ENCODE data around the gene OBSCN.
"Not testable (repeated sequence)": the region's sequence is repeated elsewhere in the genome, so short reads cannot be mapped to it uniquely, and the experiment has no call there.

Gene OBSCN

GRCh38 chr1:228210712-228211530, 3.1 kb downstream of the OBSCN start:
- in situ Hi-C loops (cut with HindIII; ENCODE audit: low sequenced_read_pairs), result loop anchor here (5.0 kb wide), 1 partner anchor 104 kb away; the partner anchor contains the start of gene MRPL55

- in situ Hi-C loops (cut with HindIII; ENCODE audit: low sequenced_read_pairs), result loop anchor here (5.0 kb wide), 1 partner anchor 104 kb away; the partner anchor contains the start of gene MRPL55
These were observed 3.9 kb downstream of the OBSCN start for GRCh38 chr1:228211531-228212414.

- in situ Hi-C loops (cut with HindIII; ENCODE audit: low sequenced_read_pairs), result loop anchor here (5.0 kb wide), 1 partner anchor 105 kb away; the partner anchor contains the start of gene MRPL55
These were observed 4.6 kb downstream of the OBSCN start for GRCh38 chr1:228212415-228212965.

GRCh38 chr1:228212966-228213844, 5.4 kb downstream of the OBSCN start:
- in situ Hi-C loops (cut with HindIII; ENCODE audit: low sequenced_read_pairs), result loop anchor here (5.0 kb wide), 1 partner anchor 106 kb away; the partner anchor contains the start of gene MRPL55

GRCh38 chr1:228213917-228214808, 6.3 kb downstream of the OBSCN start:
- in situ Hi-C loops (cut with HindIII; ENCODE audit: low sequenced_read_pairs), result loop anchor here (5.0 kb wide), 1 partner anchor 107 kb away; the partner anchor contains the start of gene MRPL55

- in situ Hi-C loops (cut with HindIII; ENCODE audit: low sequenced_read_pairs), result loop anchor here (5.0 kb wide), 1 partner anchor 108 kb away; the partner anchor contains the start of gene MRPL55
These were observed 7.2 kb downstream of the OBSCN start for GRCh38 chr1:228214921-228215662.

- in situ Hi-C loops (cut with HindIII; ENCODE audit: low sequenced_read_pairs), result no loop called here
These were observed 7.8 kb downstream of the OBSCN start for GRCh38 chr1:228215663-228216116.

GRCh38 chr1:228216371-228217320, 8.8 kb downstream of the OBSCN start:
- in situ Hi-C loops (cut with HindIII; ENCODE audit: low sequenced_read_pairs), result no loop called here

- in situ Hi-C loops (cut with HindIII; ENCODE audit: low sequenced_read_pairs), result no loop called here
These were observed 9.9 kb downstream of the OBSCN start for GRCh38 chr1:228217551-228218344.

GRCh38 chr1:228218513-228219244, 10.8 kb downstream of the OBSCN start:
- in situ Hi-C loops (cut with HindIII; ENCODE audit: low sequenced_read_pairs), result no loop called here

- in situ Hi-C loops (cut with HindIII; ENCODE audit: low sequenced_read_pairs), result no loop called here
These were observed 11.6 kb downstream of the OBSCN start for GRCh38 chr1:228219245-228219961.

GRCh38 chr1:228219962-228220780, 12.3 kb downstream of the OBSCN start:
- in situ Hi-C loops (cut with HindIII; ENCODE audit: low sequenced_read_pairs), result no loop called here

GRCh38 chr1:228221097-228221496, 13.3 kb downstream of the OBSCN start:
- in situ Hi-C loops (cut with HindIII; ENCODE audit: low sequenced_read_pairs), result not testable (repeated sequence)

GRCh38 chr1:228222548-228222947, 14.7 kb downstream of the OBSCN start:
- in situ Hi-C loops (cut with HindIII; ENCODE audit: low sequenced_read_pairs), result no loop called here
